Activated CD8-positive, alpha-beta memory T cell treated with anti-CD3 and anti-CD28 coated beads for 36 hours (primary cell): Measurements from ENCODE around the gene DNAJA4. TPM values are rescaled to one million over a fixed set of nuclear protein-coding genes. Genes with fewer than 3 reads are reported as not detected.
"Not testable (repeated sequence)": the region's sequence is repeated elsewhere in the genome, so short reads cannot be mapped to it uniquely, and the experiment has no call there.

Source experiments
- CTCF ChIA-PET: fragments of 350-600 bp; sonication (Branson Sonifier 250); formaldehyde crosslinking; loops from one replicate; lab custom pipeline; 2021; ENCODE audit warnings: antibody characterized with exemption; lab: Charles Lee
- POLR2A ChIA-PET: fragments of 350-600 bp; sonication (Branson Sonifier 250); formaldehyde crosslinking; loops from one replicate; lab custom pipeline; 2021; ENCODE audit warnings: antibody characterized with exemption; lab: Charles Lee
- total RNA-seq, 2 experiments: library from RNA; stranded (reverse); gene quantifications; one replicate each; pipeline ENCODE4 v1.2.3, GENCODE V29; 2021

DNAJA4 gene
- total RNA-seq, 2 experiments from 2014 or later, result 36.1 to 38.8 TPM

DNA sequence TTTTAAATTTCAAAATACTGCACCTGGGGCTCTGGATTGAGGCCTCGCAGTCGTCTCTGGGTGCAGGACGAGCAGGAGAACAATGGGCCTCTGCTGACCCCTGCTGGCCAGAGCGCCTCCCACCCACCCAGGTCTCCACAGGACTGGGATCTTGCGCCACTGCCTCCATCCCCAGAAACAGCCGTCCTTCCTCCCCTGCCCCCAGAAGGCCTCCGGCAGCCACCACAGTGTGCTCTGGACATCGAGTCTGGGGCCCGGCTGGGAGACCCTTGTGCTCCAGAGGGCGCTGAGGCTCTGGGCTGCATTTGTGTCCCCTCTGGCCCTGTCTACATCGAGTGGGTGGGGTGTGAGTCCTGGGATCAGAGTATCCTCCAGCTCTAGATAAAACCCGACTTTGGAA is 23.3 kb upstream of the DNAJA4 start:
- ChIA-PET CTCF (interaction anchor here (0.7 to 5.0 kb wide), 22 partner anchors 8 to 281 kb away, joined by 3 to 62 read pairs (median 5); partner anchors contain the start of genes CIB2, DNAJA4 and IDH3A), POLR2A (no interaction called here)

DNA sequence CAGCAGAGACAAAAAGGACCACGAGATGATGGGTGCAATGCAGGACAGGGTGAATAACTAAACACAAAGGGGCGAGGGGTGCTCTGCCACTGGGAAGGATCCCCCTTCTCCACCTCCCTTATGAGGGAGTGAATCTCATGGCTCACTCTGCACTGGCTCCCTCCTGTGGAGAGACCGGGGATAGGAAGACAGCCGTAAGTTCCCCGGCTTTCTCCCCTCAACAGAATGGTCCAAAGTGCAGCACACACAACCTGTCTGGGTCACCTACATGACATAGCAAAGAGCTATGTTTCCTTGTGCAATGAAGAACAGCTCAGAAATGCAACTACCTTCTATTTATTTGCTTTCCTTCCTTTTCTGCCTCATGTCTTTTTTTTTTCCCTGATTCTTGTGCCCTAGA is 22.2 kb upstream of the DNAJA4 start:
- ChIA-PET POLR2A (no interaction called here), CTCF (interaction anchor here (0.6 to 5.0 kb wide), 13 partner anchors 14 to 282 kb away, joined by 3 to 62 read pairs (median 5); partner anchors contain the start of gene DNAJA4)

DNA sequence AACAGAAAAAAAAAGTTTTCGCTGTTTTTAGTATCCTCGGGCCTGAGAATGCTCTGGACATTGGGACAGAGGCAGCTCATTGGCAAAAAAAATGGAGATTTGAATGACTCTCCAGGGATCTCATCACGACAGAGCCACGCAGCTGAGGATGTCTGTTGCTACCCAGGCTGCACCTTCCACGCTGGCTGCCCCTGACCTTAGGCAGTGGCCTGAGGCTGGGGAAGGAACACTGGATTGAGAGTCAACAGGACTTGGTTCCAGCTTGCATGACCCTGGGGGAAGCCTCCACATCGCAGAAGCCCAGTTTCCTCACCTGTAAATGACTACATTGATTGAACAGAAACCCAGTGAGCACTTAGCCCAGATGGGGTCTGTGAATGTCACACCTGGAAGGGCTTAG is 21.3 kb upstream of the DNAJA4 start:
- ChIA-PET CTCF (interaction anchor here (0.6 to 5.0 kb wide), 5 partner anchors 48 to 283 kb away, joined by 3 to 62 read pairs (median 4); no protein-coding TSS in a partner anchor), POLR2A (no interaction called here)

DNA sequence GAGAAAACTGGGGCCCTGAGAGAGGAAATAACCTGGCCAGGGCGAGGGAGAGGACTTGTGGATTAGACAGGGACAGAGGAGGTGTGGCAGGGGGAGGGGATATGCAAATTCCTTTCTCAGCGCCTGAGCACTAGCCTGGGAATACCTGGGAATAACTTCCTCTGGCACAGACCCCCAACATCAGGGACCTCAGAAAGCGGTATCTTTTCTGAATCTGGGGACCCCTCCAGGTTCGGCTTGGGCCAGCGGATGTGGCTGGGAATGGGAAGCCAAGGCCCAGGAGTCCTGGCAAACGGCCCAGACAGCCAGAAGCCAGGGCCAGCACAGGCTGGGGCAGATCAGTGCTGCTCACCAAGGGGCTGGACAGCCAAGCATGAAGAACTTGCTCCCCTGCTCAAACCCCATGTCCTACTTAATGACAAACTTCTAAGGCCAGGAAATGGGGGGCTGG is 20.8 kb upstream of the DNAJA4 start:
- CTCF ChIA-PET, result interaction anchor here (1.1 to 1.3 kb wide), 3 partner anchors 48 to 284 kb away, joined by 3 to 8 read pairs (median 4); no protein-coding TSS in a partner anchor
- POLR2A ChIA-PET, result no interaction called here

DNA sequence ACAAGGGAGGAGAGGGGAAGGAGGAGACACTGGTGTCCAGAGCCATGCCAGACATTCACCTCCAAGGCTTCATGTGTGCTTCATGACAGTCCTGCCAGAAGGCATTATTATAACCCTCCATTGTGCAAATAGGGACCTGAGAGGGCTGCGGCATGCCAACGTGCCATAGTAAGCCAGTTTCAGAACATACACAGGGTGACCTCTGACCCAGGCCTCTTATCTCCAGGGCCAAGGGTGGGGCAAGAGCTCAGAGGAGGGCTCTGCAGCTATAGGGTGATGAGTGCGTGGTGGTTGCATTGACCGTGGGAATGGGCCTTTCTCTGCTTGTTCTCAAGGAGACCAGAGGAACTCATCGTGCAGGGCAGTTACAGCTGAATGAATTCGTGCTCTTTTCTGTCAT is 20.3 kb upstream of the DNAJA4 start:
- POLR2A ChIA-PET, result no interaction called here
- CTCF ChIA-PET, result interaction anchor here (0.9 to 1.1 kb wide), 2 partner anchors 131 to 136 kb away, joined by 3 to 8 read pairs; no protein-coding TSS in a partner anchor

DNA sequence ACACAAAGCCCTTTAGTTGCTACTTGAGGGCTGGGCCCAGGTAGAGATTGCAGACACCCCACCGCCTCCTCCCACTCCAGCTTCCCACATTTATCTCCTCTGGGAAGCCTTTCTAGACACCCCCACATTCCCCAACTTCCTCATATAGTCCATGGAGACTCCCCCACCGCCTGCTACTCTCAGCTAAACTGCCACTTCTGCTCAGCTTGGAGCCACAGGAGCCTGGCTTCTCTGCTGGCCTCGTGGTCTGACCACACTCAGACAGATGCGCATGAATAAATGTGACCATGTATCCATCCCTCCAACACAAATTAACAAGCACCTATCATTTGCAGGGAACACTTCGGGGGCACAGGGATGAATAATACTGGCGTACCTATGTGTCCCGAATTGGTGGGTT is 19.5 kb upstream of the DNAJA4 start:
- ChIA-PET POLR2A (no interaction called here), CTCF (interaction anchor here (0.9 to 1.1 kb wide), 2 partner anchors 132 to 136 kb away, joined by 3 to 8 read pairs; no protein-coding TSS in a partner anchor)

DNA sequence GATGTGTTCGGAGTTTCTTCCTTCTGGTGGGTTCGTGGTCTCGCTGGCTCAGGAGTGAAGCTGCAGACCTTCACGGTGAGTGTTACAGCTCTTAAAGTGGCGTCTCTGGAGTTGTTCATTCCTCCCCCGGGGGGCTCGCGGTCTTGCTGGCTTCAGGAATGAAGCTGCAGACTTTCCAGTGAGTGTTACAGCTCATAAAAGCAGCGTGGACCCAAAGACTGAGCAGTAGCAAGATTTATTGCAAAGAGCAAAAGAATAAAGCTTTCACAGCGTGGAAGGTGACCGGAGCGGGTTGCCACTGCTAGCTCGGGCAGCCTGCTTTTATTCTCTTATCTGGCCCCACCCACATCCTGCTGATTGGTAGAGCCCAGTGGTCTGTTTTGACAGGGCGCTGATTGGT is 19.0 kb upstream of the DNAJA4 start:
- CTCF ChIA-PET, POLR2A ChIA-PET: not testable (repeated sequence)

DNA sequence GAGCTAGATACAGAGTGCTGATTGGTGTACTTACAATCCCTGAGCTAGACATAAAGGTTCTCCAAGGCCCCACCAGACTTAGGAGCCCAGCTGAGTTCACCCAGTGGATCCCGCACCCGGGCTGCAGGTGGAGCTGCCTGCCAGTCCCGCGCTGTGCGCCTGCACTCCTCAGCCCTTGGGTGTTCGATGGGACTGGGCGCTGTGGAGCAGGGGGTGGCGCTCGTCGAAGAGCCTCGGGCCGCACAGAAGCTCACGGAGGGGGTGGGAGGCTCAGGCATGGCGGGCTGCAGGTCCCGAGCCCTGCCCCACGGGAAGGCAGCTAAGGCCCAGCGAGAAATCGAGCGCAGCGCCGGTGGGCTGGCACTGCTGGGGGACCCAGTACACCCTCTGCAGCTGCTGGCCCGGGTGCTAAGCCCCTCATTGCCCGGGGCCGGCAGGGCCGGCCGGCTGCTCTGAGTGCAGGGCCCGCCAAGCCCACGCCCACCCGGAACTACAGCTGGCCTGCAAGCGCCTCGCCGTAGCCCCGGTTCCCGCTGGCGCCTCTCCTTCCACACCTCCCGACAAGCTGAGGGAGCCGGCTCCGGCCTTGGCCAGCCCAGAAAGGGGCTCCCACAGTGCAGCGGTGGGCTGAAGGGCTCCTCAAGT is 18.3 kb upstream of the DNAJA4 start:
- CTCF ChIA-PET, POLR2A ChIA-PET: not testable (repeated sequence)

DNA sequence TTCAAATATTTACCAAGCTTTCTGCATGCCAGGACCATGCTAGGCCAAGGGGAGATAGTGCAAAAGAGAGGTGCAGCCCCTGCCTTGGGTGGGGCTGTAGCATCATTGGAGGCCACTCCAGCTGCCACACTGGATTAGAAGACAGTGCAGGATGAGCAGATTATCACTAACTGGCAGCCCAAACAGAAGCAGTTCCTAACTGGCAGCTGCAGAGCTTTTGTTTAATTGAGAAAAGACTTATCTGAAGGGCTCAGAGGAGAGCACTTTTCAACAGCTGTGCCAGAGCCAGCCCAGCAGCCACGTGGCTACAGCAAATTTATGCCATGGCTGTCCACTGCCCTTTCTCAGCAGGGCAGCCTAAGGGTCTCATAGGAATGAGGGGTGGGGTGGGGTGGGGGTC is 16.5 kb upstream of the DNAJA4 start:
- ChIA-PET POLR2A (no interaction called here), CTCF (no interaction called here)

DNA sequence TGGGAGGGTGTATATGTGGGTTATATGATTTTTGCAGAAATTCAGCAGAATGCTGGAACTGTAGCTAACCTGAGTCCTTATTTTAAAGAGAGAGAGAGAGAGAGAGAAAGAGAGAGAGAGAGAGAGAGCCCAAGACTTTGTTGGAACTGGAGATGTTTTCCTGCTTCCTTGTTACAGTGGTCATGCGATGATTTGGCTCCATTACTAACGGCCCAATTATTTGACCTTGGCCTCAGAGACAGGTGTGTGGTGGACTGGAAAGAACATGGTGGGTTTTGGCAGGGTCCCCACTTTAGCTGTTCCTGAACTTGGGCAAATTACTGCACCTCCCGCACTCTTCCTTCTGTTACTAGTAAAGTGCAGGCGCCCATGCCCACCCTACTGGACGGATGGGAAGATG is 15.2 kb upstream of the DNAJA4 start:
- ChIA-PET CTCF (interaction anchor here (1.1 to 1.4 kb wide), 2 partner anchors 9 to 282 kb away, joined by 3 to 4 read pairs; no protein-coding TSS in a partner anchor), POLR2A (no interaction called here)

DNA sequence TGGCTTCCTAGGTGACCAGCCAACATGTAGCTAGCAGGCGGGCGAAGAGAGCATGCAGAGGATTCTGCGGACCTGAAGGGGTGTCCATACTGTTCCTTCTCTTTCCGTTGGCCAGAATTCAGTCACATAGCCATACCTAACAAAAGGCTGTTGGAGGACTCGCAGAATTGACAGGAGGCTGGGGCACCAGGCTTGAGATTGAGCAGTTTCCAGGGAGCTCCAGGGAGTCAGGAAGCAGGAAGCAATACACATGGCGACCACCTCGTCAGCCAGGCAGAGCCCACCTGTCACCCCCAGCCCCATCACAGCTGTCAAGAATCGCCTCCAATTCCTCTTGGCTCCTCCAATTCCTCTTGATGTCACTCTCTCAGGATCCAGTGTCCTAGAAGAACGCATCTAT is 13.2 kb upstream of the DNAJA4 start:
- ChIA-PET CTCF (interaction anchor here (1.0 kb wide), 1 partner anchor 10 kb away, joined by 3 read pairs; no protein-coding TSS in a partner anchor), POLR2A (no interaction called here)

DNA sequence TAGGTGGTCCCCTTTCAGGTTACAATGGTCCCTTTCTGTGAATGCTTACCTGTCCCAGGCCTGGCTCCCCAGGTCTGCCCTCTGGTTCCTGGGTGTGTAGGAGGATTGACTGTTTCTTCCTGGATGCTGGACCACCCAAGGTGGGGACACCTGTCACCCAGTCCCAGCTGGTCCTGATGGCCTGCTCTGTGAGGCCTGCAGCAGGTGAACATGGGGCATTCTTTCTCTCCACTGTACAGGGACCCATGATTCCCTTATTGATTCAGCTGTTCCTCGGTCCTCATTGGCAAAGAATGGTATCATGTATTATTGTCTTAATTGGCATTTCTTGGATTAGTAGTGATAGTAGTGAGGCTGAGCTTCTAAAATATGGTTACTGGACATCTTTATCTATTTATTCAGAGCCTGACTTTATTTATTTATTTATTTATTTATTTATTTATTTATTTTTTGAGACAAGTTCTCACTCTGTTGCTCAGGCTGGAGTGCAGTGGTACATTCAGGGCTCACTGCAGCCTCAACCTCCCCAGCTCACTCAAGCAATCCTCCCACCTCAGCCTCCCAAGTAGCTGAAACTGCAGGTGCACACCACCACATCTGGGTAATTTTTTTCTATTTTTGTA is 8.8 kb upstream of the DNAJA4 start:
- POLR2A ChIA-PET, result no interaction called here
- CTCF ChIA-PET, result interaction anchor here (0.6 kb wide), 1 partner anchor 291 kb away, joined by 3 read pairs; no protein-coding TSS in a partner anchor

DNA sequence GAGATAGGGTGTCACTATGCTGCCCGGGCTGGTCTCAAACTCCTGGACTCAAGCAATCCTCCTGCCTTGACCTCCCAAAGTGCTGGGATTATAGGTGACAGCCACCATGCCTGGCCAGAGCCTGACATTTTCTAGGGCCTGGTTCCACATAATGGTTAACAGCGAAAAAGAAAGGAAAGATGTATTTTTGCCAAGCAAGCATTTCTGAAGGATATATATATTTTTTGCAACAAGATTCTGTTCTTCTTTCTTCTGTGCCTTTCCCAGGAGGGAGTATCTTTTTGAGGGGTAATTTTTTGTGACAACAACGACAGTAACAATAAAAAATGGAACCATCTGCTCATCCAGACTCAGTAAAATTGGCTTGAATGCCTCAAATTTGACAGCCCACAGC is 8.3 kb upstream of the DNAJA4 start:
- CTCF ChIA-PET, result no interaction called here
- POLR2A ChIA-PET, result no interaction called here

DNA sequence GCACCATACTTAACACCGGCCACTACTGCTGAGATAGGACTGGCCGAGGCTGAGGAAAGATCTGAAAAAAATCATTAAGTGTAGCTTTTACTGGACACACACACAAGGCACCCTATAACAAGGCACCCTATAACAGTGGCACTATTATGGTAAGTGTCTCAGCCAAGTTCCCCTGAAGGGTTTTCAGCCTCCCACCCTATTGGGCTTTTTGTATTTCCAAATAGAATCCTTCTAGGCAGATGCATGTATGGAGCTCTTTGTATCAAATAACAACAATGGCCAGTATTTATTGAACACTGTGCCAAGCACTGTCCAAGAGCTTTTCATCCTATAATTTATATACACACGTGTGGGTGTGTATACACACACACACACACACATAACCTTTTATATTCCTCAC is 6.7 kb upstream of the DNAJA4 start:
- POLR2A ChIA-PET, result no interaction called here
- CTCF ChIA-PET, result interaction anchor here (0.7 to 0.8 kb wide), 2 partner anchors 18 to 144 kb away, joined by 3 read pairs; no protein-coding TSS in a partner anchor

DNA sequence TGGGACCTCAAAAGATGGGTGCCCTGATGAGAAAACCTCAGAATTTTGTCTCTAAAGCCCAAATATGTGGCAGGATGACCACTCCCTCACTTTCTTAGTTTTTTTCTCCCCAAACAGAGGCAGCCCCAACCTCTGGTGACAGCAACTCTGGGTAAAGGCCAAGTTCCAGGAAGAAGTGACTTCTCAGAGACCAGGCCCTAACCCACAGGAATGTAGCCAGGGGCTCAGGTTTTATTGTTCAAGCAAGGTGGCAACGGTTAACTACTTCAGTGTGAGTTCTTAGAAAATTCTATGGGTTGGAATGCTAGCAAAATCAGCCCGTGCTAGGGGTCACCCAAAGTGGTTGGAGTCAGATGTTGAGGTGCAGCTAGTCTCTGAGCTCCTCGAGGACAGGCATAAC is 5.1 kb upstream of the DNAJA4 start:
- CTCF ChIA-PET, result interaction anchor here (0.7 kb wide), 1 partner anchor 319 kb away, joined by 3 read pairs; no protein-coding TSS in a partner anchor
- POLR2A ChIA-PET, result no interaction called here

DNA sequence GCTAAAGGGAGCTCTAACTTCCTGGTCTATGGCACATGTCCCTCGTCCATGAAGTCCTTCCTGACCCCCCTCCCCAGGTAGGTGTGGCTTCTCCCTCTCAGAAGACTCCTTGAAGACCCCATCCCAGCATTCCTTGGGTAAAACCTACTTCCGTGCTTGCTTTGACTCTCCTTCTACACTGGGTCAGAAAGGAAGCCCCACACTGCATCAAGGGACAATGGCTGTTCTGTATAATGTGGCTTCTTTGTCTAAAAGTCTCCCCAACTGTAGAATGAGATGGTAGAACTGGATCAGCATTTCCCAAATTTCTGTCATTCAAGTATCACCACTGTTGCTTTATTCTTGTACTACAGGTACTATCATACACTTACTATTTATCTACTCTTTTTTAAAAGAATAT is 3.9 kb upstream of the DNAJA4 start:
- ChIA-PET CTCF (interaction anchor here (2.0 kb wide), 1 partner anchor 19 kb away, joined by 6 read pairs; no protein-coding TSS in a partner anchor), POLR2A (no interaction called here)

DNA sequence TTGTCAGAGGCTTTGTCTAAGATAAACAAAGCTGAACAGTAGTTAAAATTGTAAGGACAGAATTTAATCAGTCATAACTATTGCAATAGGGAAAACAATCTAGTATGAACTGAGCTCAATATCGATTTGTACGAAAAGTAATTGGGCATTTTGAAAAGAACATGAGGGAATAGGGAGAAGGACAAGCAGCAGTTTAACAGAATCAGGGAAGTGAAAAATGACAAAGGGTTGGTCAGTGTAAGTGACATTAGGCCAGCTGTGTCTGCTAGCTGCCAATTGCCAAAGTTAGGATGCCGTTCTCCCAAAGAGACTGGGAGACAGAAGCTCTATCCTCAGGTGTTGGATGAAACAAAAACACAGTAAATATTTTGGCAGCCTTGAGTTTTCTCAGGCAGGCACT is 3.3 kb upstream of the DNAJA4 start:
- POLR2A ChIA-PET, result no interaction called here

DNA sequence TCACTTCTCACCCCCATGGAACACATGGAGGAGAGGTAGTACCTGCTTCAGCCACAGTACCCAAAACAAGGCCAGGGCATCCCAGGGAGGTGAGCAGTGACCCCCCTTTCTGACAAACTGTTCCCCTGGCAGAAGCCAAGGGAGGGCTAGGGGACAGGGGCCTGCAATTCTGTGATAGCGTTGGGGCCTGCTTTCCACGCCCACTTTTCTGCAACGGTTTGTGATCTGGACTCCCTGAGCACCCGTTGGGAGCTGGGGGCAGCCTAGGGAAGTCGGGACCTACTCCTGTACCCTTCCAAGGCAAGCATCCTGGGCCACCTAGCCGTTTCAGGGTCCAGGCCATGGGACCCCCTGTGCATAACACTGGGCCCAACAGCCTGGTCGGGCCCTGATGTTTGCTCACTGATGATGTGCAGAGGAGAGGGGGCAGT is 996 bp upstream of the DNAJA4 start:
- POLR2A ChIA-PET, result no interaction called here
- CTCF ChIA-PET, result interaction anchor here (0.8 to 1.4 kb wide), 2 partner anchors 19 to 159 kb away, joined by 4 read pairs; no protein-coding TSS in a partner anchor

More for the DNA sequence above, 3.3 kb upstream of the DNAJA4 start:
- CTCF ChIA-PET, result interaction anchor here (2.0 kb wide), 1 partner anchor 20 kb away, joined by 6 read pairs; no protein-coding TSS in a partner anchor

DNA sequence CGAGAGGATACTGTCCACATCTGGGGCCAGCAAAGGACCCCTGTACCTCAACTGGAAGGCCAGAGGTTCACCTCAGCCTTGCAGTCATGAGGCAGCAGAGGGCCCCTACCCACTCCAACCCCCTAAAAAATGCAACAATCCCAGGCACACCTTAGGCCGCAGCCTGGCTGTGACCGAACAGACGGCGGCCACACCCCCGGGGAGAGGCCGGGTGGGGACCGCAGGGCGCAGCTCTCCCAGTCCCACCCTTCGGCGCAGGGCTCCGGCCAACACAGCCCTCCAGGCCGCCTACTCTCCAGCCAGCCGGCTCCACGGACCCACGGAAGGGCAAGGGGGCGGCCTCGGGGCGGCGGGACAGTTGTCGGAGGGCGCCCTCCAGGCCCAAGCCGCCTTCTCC is 457 bp upstream of the DNAJA4 start:
- CTCF ChIA-PET, result interaction anchor here (1.4 to 2.2 kb wide), 2 partner anchors 18 to 23 kb away, joined by 4 to 10 read pairs; no protein-coding TSS in a partner anchor

More for the DNA sequence above, 457 bp upstream of the DNAJA4 start:
- POLR2A ChIA-PET, result interaction anchor here (1.3 to 3.2 kb wide), 3 partner anchors 35 to 173 kb away, joined by 4 to 16 read pairs (median 6); partner anchors contain the start of genes IDH3A and SKIC8
